Keratinocyte (primary cell): ENCODE data around the gene RASD2.

ENCODE experiments used
- EZH2 ChIP-seq: IDR thresholded peaks from one replicate; pipeline ENCODE4 v1.6.1; 2012; ENCODE audit warnings: inconsistent platforms, mild to moderate bottlenecking, low read length, moderate library complexity
- TF ChIP-seq, protein P1 (sequence below), 3 experiments: IDR thresholded peaks in 1 of 3; conservative IDR thresholded peaks in 1 of 3; optimal IDR thresholded peaks in 1 of 3; 2 replicates in 2 of 3; 3 replicates in 1 of 3; pipeline versions ENCODE3 to v1.5.1; 2011; ENCODE audit warnings: low read length in 3 of 3, mild to moderate bottlenecking in 3 of 3, moderate library complexity in 2 of 3, control low read depth in 1 of 3, inconsistent platforms in 1 of 3; ENCODE audit not compliant: insufficient read depth in 2 of 3; ENCODE audit errors: extremely low read depth in 1 of 3

DNA sequence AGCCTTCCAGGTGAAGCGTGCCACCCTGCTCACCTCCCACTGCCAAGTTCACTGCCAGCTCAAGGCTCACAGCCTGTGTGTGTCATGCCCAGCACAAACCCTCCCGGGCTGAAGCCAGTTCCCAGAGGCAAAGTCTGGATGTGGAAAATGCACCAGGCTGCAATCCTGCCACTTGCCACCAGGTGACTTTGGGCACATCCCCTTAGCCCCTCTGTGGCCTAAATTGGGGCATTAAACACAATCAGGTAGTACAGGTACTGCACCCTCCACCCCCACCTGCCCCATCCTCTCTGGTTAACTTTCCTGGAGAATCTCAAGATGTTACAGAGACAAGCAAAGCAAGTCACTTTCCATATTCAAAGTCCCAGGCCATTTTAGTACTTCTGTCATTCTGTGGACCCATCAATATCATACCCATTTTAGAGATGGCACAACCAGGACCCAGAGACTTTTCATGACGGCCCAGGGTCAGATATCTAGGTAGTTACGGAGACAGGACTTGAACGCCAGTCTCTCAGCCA lies 1.8 kb upstream of the RASD2 start:
- TF ChIP-seq, protein P1, sequence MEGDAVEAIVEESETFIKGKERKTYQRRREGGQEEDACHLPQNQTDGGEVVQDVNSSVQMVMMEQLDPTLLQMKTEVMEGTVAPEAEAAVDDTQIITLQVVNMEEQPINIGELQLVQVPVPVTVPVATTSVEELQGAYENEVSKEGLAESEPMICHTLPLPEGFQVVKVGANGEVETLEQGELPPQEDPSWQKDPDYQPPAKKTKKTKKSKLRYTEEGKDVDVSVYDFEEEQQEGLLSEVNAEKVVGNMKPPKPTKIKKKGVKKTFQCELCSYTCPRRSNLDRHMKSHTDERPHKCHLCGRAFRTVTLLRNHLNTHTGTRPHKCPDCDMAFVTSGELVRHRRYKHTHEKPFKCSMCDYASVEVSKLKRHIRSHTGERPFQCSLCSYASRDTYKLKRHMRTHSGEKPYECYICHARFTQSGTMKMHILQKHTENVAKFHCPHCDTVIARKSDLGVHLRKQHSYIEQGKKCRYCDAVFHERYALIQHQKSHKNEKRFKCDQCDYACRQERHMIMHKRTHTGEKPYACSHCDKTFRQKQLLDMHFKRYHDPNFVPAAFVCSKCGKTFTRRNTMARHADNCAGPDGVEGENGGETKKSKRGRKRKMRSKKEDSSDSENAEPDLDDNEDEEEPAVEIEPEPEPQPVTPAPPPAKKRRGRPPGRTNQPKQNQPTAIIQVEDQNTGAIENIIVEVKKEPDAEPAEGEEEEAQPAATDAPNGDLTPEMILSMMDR (optimal IDR thresholded peaks at IDR 0.05 in 1 of 3, IDR thresholded peaks at IDR 0.05 in 1 of 3, conservative IDR thresholded peaks at IDR 0.05 in 1 of 3; ENCODE audit: extremely low read depth in 1 of 3, insufficient read depth in 2 of 3, low read length in 3 of 3): peak; percentile 71 to 87 (median 79)
- TF ChIP-seq EZH2: no peak
